Hepatic stellate cell (primary cell): ENCODE data around the gene NRARP.

Source experiments
- DNase-seq: peaks from one replicate; pipeline ENCODE4 v3.0.0; 2011; ENCODE audit warnings: low spot score

The NRARP gene

GRCh38 chr9:137321726-137322361, 19.8 kb upstream of the NRARP start:
- DNase-seq, result no peak

- DNase-seq, result no peak
Observed at GRCh38 chr9:137320555-137321384, 18.7 kb upstream of the NRARP start.

- no peak for DNase-seq
Observed at GRCh38 chr9:137319739-137320551, 17.9 kb upstream of the NRARP start.

GRCh38 chr9:137319011-137319738, 17.1 kb upstream of the NRARP start:
- peak; percentile 95 for DNase-seq

- peak; percentile 14 for DNase-seq
Observed at GRCh38 chr9:137318602-137319001, 16.5 kb upstream of the NRARP start.

GRCh38 chr9:137317718-137318511, 15.8 kb upstream of the NRARP start:
- peak; percentile 21 for DNase-seq

- DNase-seq, result peak; percentile 7
Observed at GRCh38 chr9:137317021-137317717, 15.1 kb upstream of the NRARP start.

GRCh38 chr9:137316012-137316981, 14.2 kb upstream of the NRARP start:
- DNase-seq, result peak; percentile 79

- peak; percentile 28 for DNase-seq
Observed at GRCh38 chr9:137315581-137316011, 13.5 kb upstream of the NRARP start.

- peak; percentile 19 for DNase-seq
Observed at GRCh38 chr9:137314561-137315560, 12.8 kb upstream of the NRARP start.

- peak; percentile 12 for DNase-seq
Observed at GRCh38 chr9:137313956-137314560, 12.0 kb upstream of the NRARP start.

- DNase-seq, result peak; percentile 21
Observed at GRCh38 chr9:137313326-137313936, 11.4 kb upstream of the NRARP start.

- peak; percentile 11 for DNase-seq
Observed at GRCh38 chr9:137312852-137313325, 10.8 kb upstream of the NRARP start.

- peak; percentile 14 for DNase-seq
Observed at GRCh38 chr9:137311986-137312851, 10.1 kb upstream of the NRARP start.

GRCh38 chr9:137311171-137311985, 9.3 kb upstream of the NRARP start:
- DNase-seq, result peak; percentile 42
